AG08396 (cell line): ENCODE measurements around the gene MYO7B.

ENCODE experiments used
- DNase-seq: peaks from one replicate; pipeline ENCODE4 v3.0.0; 2012; ENCODE audit warnings: low spot score, mixed read lengths

MYO7B gene

DNA sequence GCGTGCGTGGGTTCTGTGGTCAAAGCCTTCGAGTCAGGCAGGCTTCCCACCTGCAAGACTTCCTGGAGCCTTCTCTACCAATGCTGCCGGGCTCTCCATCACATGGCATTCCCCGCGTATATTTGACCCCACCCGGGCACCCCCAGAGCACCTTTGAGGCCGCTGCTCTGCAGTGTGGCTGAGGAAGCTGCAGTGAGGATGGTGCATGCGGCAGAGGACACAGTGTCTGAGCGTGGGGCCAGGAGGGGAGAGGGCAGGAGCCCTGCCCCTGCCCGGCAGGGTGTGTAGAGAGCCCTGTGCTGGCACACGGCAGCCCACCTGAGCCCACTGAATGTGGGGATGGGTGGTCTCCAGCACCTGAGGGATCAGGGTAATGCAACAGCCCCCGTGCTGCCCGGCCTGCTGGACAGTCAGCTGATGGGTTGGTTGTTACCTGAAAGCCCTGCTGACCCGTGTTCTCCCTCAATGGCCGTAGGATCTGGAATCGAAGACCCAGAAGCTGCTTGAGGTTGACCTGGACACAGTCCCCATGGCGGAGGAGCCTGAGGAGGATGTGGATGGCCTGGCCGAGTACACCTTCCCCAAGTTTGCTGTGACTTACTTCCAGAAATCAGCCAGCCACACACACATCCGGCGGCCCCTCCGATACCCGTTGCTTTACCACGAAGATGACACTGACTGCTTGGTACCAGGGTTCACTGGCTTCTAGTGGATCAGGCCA lies 73.7 kb downstream of the MYO7B start:
- no peak for DNase-seq

DNA sequence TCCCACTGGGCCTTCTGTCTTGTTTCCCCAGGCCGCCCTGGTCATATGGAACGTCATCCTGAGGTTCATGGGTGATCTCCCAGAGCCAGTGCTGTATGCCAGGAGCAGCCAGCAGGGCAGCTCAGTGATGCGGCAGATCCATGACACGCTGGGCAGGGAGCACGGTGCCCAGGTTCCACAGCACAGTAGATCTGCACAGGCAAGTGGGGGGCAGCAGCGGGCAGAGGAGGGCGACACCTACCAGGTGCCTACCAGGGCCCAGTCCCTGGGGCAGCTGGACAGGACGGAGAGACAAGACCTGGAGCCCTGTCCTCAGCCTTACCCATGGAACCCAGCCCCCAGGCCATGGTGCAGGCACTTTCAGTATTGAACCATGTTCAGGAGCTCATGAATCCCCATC lies 74.3 kb downstream of the MYO7B start:
- DNase-seq, result no peak

DNA sequence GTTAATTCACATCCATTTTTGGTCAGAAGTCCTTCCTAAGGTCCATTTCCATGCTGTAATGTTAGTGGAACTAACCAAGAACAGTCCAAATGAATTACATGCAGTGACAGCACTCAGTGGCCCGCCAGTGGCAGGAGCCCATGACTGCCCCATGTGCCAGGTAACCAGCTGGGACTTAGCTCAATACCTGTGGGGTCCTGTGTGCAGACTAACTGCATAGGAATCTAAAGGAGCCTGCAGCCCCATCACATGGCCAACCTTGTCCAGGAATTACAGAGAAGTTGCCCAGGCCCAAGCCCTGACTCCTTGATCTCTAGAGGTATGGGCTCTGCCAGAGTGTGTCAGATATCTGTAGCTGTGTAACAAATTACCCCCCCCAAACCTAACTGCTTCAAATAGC lies 75.1 kb downstream of the MYO7B start:
- DNase-seq, result no peak

DNA sequence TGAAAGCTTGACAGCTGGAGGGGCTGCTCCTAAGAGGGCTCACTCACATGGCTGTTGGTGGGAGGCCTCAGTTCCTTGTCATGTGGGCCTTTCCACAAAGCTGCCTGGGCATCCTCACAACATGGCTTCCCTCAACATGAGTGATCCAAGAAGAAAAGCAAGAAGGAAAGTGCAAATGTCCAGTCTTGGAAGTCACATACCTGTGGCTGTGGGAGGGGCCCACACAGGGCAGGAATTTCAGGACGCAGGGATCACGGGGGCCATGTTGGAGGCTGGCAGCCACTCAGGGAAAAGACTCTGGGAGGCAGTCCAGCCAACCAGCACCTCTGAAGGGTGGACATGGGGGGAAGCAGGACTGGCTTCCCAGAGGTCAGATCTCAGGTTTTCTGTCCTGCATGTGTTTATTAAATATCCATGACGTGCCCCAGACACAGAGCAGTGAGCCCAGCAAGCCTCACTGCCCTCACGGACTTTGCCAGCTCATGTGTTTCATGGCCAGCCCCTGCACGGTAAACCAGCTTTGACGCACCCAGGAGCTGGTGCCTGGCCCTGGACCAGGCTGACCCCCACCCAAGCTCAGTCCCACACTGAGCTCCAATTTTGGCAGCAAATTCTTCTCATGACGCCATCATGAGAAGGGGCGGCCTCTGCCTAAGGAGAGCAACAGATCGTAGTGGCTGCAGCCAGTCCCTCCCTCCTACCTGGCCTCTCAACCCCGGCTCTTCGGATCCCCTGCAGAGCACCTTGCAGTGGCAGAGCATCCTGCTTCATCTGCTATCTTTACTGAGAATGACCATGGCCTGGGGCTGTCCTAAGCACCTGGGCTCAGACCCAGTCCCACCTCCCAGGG lies 75.8 kb downstream of the MYO7B start:
- no peak for DNase-seq

DNA sequence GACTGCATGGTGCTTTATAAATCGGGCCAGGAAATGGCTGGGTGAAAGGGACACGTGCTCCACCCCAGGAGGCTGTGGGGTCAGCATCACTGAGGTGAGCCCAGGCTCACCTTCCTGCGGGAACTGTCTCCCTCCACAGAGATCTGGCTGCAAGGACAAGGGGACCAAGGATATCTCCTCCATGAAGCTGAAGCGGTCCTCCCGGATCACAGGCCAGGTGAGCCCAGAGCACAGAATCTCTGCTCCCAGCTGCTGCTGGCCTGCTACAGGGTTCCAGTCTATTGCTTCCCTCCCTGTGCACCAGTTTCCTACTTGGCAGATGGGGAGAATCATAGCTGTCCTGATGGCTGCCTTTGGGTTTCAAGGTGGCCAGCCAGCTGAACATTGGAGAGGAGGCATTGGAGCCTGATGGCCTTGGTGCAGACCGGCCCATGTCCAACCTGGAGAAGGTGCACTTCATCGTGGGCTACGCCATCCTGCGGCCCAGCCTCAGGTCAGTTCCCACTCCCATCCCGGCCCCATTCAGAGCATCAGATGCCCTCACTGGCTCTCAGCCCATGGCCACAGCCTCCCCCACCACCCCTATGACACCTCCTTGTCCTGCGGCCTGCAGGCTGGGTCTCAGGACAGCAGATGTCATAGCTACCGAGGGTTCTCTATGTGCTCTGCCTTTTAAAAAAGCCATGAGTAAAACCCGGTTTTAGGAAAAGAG lies 76.8 kb downstream of the MYO7B start:
- DNase-seq, result no peak

DNA sequence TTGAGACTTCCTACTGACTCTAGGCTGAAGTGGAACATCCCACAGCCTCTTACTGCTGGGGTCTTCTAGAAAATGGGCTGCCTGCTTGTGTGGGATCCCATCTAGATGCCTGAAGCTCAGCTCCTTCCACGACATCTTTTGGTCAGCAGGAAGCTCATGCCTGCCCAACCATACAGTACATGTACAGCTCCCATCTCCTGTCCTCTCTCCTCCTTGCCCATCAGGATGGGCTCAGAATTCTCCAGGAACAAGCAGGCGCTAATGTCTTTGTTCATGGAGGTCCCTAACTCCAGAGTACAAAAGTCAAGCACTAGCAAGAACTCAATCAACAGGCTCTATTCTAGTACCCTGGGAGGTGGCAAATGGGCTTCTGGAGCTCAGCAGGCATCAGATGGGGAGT lies 78.8 kb downstream of the MYO7B start:
- DNase-seq, result no peak

DNA sequence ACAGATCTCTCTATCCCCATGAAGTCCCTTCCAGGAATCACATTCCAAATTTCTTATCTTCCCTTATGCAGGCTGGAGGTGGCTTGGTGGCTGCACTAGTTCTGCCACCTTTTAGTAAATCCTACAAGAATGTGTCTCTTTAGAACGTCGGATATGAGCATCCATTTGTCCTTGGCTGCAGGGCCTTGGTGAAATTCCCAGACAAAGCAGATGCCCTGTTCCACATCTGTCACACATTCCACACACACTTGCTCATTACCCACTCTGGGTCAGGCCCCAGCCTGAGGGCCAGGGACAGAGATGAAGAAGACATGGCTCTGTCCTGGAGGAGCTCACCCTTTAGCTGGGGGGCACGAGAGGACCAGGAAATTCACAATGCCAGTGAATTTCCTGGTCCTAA lies 79.2 kb downstream of the MYO7B start:
- peak; percentile 66 for DNase-seq

DNA sequence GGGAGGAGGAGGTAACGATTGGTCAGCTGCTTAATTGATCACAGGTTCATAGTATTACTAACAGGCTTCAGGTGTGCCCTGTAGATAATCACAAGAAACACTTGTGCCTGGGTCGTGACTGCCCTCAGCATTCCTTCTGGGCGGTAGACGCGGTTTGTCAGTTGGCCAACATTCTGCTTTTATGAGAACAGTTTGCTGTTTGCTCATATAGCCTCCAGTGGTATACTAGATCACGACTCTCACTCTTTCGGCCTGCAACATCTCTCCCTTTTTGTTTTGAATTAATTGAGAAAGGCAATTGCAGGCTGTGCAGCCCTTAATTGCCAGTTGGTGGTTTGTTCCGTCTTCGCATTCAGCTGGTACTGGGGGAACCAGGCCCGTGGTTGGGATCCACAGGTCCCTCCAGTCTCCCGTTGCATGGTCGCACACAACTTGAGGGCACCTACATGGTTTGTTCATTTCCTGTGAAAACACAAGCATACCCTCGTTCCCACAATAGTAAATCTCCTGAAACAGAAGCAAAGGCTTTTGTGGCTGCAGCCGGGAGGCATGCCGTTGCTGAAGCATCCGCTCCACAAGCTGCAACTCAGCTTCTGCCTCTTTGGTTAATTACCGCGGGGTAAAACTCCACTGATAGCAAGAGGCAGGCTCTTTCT lies 80.2 kb downstream of the MYO7B start:
- DNase-seq, result no peak

DNA sequence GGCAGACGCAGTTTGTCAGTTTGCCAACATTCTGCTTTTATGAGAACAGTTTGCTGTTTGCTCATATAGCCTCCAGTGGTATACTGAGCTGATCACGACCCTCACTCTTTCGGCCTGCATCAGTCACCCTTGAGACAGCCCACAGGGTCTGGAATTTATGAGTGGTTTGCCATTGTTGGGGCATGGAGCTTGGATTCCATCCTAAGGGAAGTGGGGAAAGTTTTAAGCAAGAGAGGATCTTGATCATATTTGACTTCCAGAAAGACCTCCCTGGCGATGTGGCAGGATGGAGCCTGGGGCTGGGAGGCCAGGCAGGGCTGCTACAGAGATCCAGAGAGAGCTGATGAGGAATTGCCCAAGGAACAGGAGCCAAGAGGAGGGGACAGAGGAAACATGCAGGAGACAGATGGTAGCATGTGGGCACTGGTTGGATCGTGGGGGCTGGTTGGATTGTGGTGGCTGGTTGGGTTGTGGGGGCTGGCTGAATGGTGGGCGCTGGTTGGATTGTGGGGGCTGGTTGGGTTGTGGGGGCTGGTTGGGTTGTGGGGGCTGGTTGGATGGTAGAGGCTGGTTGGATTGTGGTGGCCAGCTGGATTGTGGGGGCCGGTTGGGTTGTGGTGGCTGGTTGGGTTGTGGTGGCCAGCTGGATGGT lies 83.2 kb downstream of the MYO7B start:
- DNase-seq, result no peak

DNA sequence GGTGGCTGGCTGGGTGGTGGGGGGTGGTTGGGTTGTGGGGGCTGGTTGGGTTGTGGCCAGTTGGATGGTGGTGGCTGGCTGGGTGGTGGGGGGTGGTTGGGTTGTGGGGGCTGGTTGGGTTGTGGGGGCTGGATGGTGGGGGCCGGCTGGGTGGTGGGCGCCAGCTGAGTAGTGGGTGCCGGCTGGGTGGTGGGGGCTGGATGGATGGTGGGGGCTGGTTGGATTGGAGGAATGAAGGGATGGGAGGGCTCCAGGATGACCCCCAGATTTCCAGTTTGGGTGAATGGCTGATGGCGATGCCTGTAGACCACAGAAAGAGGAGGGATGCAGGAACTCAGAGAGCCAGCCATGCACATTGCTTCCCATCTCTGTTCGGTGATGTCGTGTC lies 83.7 kb downstream of the MYO7B start:
- no peak for DNase-seq

DNA sequence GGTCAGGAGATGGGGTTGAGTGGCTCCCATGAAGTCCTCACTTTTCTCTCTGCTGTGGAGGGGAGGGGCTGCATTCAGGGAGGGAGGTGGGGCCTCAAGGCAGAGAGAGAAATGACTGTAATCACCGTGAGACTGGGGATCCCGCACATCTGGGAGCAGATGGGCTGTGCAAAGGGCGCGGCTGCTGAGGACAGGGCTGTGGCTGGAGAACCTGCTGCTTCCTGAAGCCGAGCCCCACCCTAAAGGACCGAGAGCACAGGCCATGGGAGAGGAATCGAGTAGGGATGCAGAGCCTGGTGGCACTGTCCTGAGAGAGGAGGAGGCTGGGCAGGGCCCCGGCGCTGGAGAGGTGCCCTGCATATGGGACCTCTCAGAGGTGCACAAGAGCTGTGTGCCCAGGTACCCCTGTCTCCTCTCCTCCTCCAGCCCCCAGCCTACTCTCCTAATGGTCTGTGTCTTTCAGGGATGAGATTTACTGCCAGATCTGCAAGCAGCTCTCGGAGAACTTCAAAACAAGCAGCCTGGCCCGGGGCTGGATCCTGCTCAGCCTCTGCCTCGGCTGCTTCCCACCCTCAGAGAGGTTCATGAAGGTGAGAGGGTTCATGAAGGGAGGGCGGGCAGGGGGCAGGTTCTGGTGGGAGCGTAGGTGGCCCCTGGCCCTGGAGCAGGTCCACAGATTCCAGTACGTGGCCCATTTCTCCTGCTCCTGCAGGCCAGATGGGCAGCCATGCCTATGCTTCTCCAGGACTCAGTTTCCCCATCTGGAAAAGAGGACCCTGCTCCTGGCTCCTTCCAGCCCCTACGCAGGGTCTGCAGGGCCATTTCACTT lies 84.6 kb downstream of the MYO7B start:
- no peak for DNase-seq

DNA sequence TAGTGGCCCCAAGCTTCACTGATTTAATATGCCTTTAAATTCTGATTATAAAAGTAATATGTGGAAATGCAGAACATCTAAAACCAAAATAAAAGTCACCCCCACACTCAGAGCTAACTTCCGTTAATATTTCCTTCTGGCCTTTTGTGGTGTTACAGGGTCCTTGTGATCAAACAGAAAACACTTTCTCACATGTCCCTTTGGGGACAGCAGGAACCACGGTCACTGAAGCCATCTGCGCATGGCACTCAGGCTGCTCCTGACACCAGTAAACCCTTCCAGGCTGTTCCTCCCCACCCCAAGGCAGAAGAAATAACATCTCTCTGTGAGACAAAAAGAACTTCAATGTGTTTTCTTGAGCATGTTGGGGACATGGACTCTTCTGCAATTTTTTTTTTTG lies 85.4 kb downstream of the MYO7B start:
- no peak for DNase-seq

DNA sequence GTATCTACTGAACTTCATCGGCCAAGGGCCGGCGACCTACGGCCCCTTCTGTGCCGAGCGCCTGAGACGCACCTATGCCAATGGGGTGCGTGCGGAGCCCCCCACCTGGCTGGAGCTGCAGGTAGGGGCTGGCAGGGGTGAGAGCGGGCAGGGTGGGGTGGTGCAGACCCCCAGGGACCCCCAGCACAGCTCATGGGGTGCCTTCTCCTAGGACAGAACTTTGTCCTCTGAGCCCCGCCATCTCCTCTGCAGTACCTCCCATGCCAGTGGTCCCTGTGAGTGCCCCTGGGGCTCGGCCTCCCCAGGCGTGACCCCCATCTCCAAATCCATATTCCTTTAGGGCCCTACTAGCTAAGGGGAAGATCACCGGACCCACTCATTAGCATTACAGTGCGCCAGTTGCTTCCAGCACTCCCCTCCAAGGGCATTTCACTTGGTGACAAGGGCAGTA lies 86.5 kb downstream of the MYO7B start:
- no peak for DNase-seq

DNA sequence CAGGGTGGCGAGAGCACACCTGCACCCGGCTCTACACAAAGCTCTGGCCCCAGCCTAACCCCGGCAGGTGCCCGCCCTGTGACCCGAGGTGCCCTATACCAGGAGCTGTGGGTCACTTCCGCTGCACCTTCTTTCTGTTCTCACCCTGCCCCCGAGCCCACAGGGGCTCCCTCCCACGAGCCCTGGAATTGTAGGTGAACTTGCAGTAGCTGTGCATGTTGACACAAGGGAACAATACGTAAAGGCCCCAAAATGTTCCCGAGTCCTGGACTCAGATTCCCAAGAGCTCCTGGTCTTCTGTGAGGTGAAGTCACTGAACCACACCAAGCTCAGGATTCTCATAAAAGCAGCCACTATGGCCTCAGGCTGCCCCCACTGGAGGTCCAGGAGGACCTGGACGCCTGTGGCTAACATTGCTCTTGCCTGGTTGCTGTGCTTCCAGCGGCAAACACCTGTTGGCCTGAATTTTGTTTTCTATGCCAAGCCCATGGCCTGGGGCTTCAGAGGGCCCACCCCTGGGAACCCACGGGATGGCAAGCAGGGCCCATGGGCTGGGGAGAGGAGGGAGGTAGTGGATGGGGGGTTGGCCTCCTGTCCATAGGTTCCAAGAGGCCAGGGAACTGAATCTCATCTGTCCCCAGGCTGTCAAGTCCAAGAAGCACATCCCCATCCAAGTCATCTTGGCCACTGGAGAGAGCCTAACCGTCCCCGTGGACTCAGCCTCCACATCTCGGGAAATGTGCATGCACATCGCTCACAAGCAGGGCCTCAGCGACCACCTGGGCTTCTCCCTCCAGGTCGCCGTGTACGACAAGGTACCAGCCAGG lies 87.3 kb downstream of the MYO7B start:
- DNase-seq, result no peak

DNA sequence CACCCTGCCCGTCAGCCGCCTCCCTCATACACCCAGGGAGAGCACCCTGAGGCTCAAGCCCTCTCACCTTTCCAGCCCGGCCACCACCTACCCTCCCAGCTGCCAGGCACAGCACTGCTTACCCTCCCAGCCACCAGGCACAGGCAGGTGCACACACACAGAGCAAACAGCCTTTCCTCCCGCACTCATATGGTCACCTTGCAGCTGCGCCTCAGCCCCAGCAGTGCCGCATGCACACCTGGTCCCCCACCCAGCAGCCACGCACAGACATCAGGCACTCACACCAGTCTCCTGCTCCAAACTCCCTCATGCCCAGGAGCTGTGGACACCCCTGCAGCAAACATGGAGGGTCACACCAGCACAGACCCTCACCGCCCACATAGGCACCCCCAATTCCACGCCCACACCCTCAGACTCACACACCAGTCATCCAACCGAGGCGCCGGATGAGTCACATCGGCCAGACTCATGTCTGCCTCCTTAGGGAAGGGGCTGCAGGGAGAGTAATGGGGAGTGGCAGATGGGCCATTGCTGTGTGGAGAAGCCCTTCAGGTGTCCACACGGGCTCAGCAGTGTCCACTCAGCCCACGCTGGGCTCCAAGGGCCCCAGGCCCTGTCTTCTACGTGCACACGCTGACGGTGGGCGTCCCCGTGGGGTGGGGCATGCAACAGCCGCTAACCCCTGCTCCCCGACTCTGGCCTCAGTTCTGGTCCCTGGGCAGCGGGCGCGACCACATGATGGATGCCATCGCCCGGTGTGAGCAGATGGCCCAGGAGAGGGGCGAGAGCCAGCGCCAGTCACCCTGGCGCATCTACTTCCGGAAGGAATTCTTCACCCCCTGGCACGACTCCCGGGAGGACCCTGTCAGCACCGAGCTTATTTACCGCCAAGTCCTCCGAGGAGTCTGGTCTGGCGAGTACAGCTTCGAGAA lies 88.2 kb downstream of the MYO7B start:
- no peak for DNase-seq

DNA sequence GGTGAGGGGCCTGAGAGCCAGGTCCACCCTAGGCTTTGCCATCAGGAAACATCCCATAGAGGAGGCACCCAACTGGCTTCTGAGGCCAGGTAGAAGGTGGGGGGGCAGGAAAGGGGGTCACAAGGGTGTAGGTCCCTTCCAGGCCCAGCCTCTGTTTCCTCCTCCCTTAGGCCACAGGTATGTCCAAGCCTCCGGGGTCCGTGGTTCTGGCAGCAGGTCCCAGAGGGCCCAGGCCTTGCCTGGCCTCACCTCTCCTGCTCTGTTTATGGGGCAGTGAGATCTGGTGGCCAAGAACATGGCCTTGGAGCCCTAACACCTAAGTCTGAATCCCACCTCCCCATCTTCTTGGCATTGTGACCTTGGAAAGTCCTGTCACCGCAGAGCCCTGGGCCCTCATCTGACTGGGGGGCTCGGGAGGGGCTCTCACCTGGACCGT lies 88.9 kb downstream of the MYO7B start:
- DNase-seq, result no peak

DNA sequence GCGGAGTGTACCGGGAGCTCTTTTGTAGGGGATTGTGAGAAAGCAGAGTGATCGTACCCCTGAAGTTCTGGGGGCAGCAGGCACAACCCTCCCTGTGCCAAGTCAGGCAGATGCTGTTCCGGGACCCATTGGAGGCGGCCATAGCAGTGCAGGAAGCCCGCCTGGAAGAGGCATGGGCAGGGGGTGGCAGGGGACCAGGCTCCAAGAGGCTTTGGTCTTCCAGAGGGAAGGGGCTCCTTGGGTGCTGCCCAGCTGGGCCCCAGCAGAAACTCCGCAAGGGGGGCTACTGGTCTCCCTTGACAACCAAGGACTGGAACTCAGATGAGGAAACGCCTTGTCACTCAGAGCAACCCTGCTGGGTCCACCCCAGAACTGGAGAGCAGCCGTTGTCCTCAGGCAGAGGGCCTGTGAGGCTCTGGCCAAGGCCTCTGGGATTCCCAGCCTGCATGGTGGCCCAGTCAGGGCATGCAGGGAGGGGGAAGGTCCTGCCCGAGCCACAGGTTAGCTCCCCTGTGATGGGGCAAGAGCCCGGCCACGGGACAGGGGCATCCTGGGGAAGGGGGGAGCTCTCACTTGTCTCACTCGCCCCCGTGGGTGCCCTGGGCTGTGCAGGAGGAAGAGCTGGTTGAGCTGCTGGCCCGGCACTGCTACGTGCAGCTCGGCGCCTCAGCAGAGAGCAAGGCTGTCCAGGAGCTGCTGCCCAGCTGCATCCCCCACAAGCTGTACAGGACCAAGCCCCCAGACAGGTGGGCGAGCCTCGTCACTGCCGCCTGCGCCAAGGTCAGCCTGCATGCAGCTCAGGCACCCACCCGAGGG lies 89.5 kb downstream of the MYO7B start:
- DNase-seq, result no peak

DNA sequence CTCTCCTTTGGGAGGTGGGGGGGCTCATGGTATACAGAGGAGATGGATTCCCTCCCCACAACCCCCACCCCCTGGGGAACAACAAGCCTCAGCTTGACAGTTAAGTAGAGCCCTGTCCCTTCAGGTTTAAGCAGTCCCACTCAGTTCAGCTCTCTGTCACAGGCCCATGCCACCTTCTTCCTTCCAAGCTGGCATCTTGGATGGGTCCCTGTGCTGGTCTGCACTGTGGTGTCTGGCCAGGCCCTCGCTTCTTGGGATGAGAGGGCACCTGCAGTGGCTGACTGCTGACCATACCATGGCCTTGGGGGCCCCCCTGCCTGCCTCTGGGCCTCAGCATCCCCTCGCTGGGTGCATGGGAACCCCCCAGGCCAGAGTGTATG lies 90.1 kb downstream of the MYO7B start:
- no peak for DNase-seq
